HepG2 (cell line): ENCODE measurements around the gene KLHDC4. TPM values are rescaled to one million over a fixed set of nuclear protein-coding genes. Genes with fewer than 3 reads are reported as not detected.
A peak's percentile ranks its signal among the peaks of the same experiment; 100 is the strongest.

ENCODE experiments used
- ARHGAP35 ChIP-seq: sonication (generic); formaldehyde crosslinking; IDR thresholded peaks from 2 replicates; pipeline ENCODE4 v1.9.0; 2022; ENCODE audit warnings: mild to moderate bottlenecking, inconsistent platforms, moderate library complexity, missing genetic modification reagents, borderline replicate concordance
- BHLHE40 ChIP-seq: IDR thresholded peaks from 2 replicates; pipeline ENCODE4 v1.6.1; 2011; ENCODE audit warnings: low read length, improper control_type of control experiment
- CBX2 ChIP-seq, 2 experiments: fragments of 200-600 bp in 1 of 2; sonication (generic); formaldehyde crosslinking in 1 of 2; IDR thresholded peaks; 2 replicates each; pipeline versions ENCODE4 v1.7.0 to v1.8.1; 2018 to 2022; ENCODE audit warnings: low read depth in 2 of 2, low read length in 1 of 2, mild to moderate bottlenecking in 1 of 2, missing genetic modification reagents in 1 of 2
- FOXA3 ChIP-seq: IDR thresholded peaks from 2 replicates; pipeline ENCODE4 v1.6.1; 2016; ENCODE audit warnings: missing genetic modification reagents, missing compliant biosample characterization
- GPN1 ChIP-seq: sonication (generic); formaldehyde crosslinking; IDR thresholded peaks from 2 replicates; pipeline ENCODE4 v1.5.1; 2020; ENCODE audit warnings: missing genetic modification reagents, borderline replicate concordance
- HOXA3 ChIP-seq: sonication (generic); formaldehyde crosslinking; IDR thresholded peaks from 2 replicates; pipeline ENCODE4 v1.5.0; 2020; ENCODE audit warnings: missing genetic modification reagents
- NFRKB ChIP-seq: fragments of 450-650 bp; IDR thresholded peaks from 2 replicates; pipeline ENCODE4 v1.6.1; 2017
- PHF20 ChIP-seq: sonication (generic); formaldehyde crosslinking; IDR thresholded peaks from 2 replicates; pipeline ENCODE4 v1.5.0; 2020; ENCODE audit warnings: mild to moderate bottlenecking, missing genetic modification reagents
- SIX1 ChIP-seq: sonication (generic); formaldehyde crosslinking; IDR thresholded peaks from 2 replicates; pipeline ENCODE4 v1.4.0; 2020; ENCODE audit warnings: missing genetic modification reagents, borderline replicate concordance
- TBL1XR1 ChIP-seq: fragments of 150-350 bp; IDR thresholded peaks from 2 replicates; pipeline ENCODE4 v1.6.1; 2014; ENCODE audit warnings: borderline replicate concordance, low read length; ENCODE audit not compliant: partially characterized antibody
- TP53 ChIP-seq: sonication (generic); formaldehyde crosslinking; conservative IDR thresholded peaks from 2 replicates; pipeline ENCODE4 v1.4.0; 2020; ENCODE audit warnings: missing genetic modification reagents
- ZFAT ChIP-seq: sonication (generic); formaldehyde crosslinking; conservative IDR thresholded peaks from 2 replicates; pipeline ENCODE4 v1.8.1; 2023; ENCODE audit warnings: missing genetic modification reagents, inconsistent platforms
- ZFP82 ChIP-seq: sonication (generic); formaldehyde crosslinking; IDR thresholded peaks from 2 replicates; pipeline ENCODE4 v1.5.1; 2020; ENCODE audit warnings: mild to moderate bottlenecking, missing genetic modification reagents, borderline replicate concordance
- ZNF329 ChIP-seq: sonication (generic); formaldehyde crosslinking; IDR thresholded peaks from 2 replicates; pipeline ENCODE4 v1.9.0; 2021; ENCODE audit warnings: low read depth, mild to moderate bottlenecking, missing genetic modification reagents
- ZNF350 ChIP-seq: sonication (generic); formaldehyde crosslinking; IDR thresholded peaks from 2 replicates; pipeline ENCODE4 v1.4.0; 2020; ENCODE audit warnings: mild to moderate bottlenecking, low read depth, missing genetic modification reagents, borderline replicate concordance
- ZNF75D ChIP-seq: sonication (generic); formaldehyde crosslinking; IDR thresholded peaks from 2 replicates; pipeline ENCODE4 v1.8.1; 2023; ENCODE audit warnings: missing genetic modification reagents, mild to moderate bottlenecking, borderline replicate concordance
- ZNF761 ChIP-seq: sonication (generic); formaldehyde crosslinking; conservative IDR thresholded peaks from 2 replicates; pipeline ENCODE4 v1.4.0; 2020; ENCODE audit warnings: mild to moderate bottlenecking, missing genetic modification reagents
- ZNF883 ChIP-seq: sonication (generic); formaldehyde crosslinking; IDR thresholded peaks from 2 replicates; pipeline ENCODE4 v1.5.1; 2020; ENCODE audit warnings: mild to moderate bottlenecking, missing genetic modification reagents; ENCODE audit errors: not compliant biosample characterization
- ZSCAN12 ChIP-seq: sonication (generic); formaldehyde crosslinking; IDR thresholded peaks from 2 replicates; pipeline ENCODE4 v1.9.0; 2021; ENCODE audit warnings: mild to moderate bottlenecking, missing genetic modification reagents
- ZSCAN25 ChIP-seq: sonication (generic); formaldehyde crosslinking; IDR thresholded peaks from 2 replicates; pipeline ENCODE4 v1.8.0; 2022; ENCODE audit warnings: mild to moderate bottlenecking, missing genetic modification reagents
- polyA plus RNA-seq, 8 experiments: library from polyadenylated mRNA; depleted of rRNA in 3 of 8; stranded (reverse) in 7 of 8; unstranded in 1 of 8; fragments of >200 nt; fragmentation: Illumina TruSeq in 4 of 8; extraction: Trizol in 4 of 8; gene quantifications; 2 replicates each; pipeline versions ENCODE4 v1.2.1 to v1.2.3, GENCODE V29; 2011 to 2016; ENCODE audit warnings: low read depth in 4 of 8, missing spikeins in 1 of 8, mixed read lengths in 1 of 8; ENCODE audit not compliant: insufficient read depth in 1 of 8
- total RNA-seq, 5 experiments: library from RNA; depleted of rRNA; stranded (reverse); fragments of >200 nt; fragmentation: Illumina TruSeq; extraction: Trizol; gene quantifications; 2 replicates each; pipeline ENCODE4 v1.2.3, GENCODE V29; 2016; ENCODE audit warnings: low read depth in 1 of 5
- TF ChIP-seq, protein P1 (sequence below), 2 experiments: sonication (generic) in 1 of 2; formaldehyde crosslinking in 1 of 2; IDR thresholded peaks; 2 replicates each; pipeline versions ENCODE4 v1.4.0 to v1.6.1; 2018 to 2020; ENCODE audit warnings: missing genetic modification reagents in 2 of 2, borderline replicate concordance in 1 of 2, low read depth in 1 of 2, mild to moderate bottlenecking in 1 of 2, missing biosample characterization in 1 of 2
- TF ChIP-seq, protein P2 (sequence below): sonication (generic); formaldehyde crosslinking; conservative IDR thresholded peaks from 2 replicates; pipeline ENCODE4 v1.4.0; 2020; ENCODE audit warnings: missing genetic modification reagents
- TF ChIP-seq, protein P3 (sequence below): sonication (generic); formaldehyde crosslinking; IDR thresholded peaks from 2 replicates; pipeline ENCODE4 v1.4.0; 2020; ENCODE audit warnings: missing genetic modification reagents

KLHDC4 gene
- total and polyA plus RNA-seq, 2 of the 13 experiments (the other 11 are each of a cell fraction or from before 2014, with no cell fraction given): 18.7 to 31.8 TPM

DNA sequence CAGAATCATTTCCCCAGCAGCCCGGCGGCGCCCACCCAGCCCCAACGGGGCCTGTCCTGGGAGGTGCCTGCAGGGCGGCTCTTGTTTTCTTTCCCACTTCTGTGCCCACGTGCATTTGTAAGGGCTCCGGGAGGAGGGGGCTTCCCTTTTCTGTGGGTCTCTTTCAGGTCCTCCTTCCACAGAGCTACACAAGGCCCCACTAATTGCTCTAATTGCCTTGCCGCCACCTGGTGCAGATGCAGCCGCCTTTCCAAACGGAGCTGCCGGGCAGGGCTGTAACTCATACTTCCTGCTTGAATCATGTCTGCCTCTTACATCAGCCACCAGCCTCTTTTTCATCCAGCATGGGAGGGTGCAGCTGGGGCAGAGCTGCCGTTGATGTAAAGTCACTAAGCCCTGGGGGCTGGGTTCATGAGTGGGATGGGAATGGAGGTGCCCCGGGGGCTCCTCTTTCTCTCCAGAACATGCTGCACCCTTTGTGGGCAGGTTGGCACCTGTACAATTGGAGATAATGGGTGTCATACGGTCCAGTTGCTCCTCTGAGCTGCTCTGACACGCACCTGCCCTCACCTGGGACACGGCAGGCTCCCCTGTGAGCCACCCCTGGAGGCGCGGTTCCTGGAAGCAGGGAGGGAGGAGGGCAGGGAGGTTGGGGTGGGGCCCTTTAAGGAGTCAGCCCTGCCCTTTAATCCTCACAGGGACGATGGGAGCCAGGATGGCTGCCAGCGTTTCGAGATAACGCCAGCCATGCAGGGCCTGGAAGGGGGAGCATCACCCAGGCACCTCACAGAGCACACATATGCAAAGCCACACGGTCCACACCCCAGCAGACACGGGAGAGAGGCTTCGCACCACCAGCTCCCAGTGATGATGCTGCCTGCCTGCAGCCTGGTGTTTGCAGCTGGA, 41.1 kb upstream of the KLHDC4 start (continued):
- TF ChIP-seq, protein P1, sequence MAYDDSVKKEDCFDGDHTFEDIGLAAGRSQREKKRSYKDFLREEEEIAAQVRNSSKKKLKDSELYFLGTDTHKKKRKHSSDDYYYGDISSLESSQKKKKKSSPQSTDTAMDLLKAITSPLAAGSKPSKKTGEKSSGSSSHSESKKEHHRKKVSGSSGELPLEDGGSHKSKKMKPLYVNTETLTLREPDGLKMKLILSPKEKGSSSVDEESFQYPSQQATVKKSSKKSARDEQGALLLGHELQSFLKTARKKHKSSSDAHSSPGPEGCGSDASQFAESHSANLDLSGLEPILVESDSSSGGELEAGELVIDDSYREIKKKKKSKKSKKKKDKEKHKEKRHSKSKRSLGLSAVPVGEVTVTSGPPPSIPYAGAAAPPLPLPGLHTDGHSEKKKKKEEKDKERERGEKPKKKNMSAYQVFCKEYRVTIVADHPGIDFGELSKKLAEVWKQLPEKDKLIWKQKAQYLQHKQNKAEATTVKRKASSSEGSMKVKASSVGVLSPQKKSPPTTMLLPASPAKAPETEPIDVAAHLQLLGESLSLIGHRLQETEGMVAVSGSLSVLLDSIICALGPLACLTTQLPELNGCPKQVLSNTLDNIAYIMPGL (CRISPR knock-in tag; IDR thresholded peaks at IDR 0.05; ENCODE audit: borderline replicate concordance in 1 of 2, low read depth in 1 of 2): peak in 1 of 2 experiments; percentile 6; a peak in 1 of 4 replicates
- TF ChIP-seq, protein P2, sequence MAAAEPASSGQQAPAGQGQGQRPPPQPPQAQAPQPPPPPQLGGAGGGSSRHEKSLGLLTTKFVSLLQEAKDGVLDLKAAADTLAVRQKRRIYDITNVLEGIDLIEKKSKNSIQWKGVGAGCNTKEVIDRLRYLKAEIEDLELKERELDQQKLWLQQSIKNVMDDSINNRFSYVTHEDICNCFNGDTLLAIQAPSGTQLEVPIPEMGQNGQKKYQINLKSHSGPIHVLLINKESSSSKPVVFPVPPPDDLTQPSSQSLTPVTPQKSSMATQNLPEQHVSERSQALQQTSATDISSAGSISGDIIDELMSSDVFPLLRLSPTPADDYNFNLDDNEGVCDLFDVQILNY (CRISPR knock-in tag): no peak
- no peak for TF ChIP-seq ZSCAN25 (CRISPR knock-in tag)
- TF ChIP-seq GPN1: no peak
- no peak for TF ChIP-seq SIX1 (CRISPR knock-in tag)
- no peak for TF ChIP-seq ZNF75D
- TF ChIP-seq ZNF883: no peak
- no peak for TF ChIP-seq ARHGAP35 (CRISPR knock-in tag)
- TF ChIP-seq CBX2 (IDR thresholded peaks at IDR 0.05; ENCODE audit: low read depth, low read length): no peak
- no peak for TF ChIP-seq CBX2 (CRISPR knock-in tag; IDR thresholded peaks at IDR 0.05; ENCODE audit: low read depth)
- peak; percentile 59 for TF ChIP-seq FOXA3 (CRISPR knock-in tag)
- peak; percentile 33; the same call in 1 of the 2 replicates for TF ChIP-seq BHLHE40
- TF ChIP-seq ZNF350 (CRISPR knock-in tag): peak; percentile 24; the same call in 1 of the 2 replicates
- no peak for TF ChIP-seq TP53 (CRISPR knock-in tag)
- no peak for TF ChIP-seq TBL1XR1
- no peak for TF ChIP-seq PHF20 (CRISPR knock-in tag)
- TF ChIP-seq ZFP82 (CRISPR knock-in tag): no peak; the same call in 1 of the 2 replicates
- TF ChIP-seq ZSCAN12: no peak
- TF ChIP-seq NFRKB: no peak
- TF ChIP-seq ZNF761 (CRISPR knock-in tag): no peak; the same call in 1 of the 2 replicates
- TF ChIP-seq, protein P3, sequence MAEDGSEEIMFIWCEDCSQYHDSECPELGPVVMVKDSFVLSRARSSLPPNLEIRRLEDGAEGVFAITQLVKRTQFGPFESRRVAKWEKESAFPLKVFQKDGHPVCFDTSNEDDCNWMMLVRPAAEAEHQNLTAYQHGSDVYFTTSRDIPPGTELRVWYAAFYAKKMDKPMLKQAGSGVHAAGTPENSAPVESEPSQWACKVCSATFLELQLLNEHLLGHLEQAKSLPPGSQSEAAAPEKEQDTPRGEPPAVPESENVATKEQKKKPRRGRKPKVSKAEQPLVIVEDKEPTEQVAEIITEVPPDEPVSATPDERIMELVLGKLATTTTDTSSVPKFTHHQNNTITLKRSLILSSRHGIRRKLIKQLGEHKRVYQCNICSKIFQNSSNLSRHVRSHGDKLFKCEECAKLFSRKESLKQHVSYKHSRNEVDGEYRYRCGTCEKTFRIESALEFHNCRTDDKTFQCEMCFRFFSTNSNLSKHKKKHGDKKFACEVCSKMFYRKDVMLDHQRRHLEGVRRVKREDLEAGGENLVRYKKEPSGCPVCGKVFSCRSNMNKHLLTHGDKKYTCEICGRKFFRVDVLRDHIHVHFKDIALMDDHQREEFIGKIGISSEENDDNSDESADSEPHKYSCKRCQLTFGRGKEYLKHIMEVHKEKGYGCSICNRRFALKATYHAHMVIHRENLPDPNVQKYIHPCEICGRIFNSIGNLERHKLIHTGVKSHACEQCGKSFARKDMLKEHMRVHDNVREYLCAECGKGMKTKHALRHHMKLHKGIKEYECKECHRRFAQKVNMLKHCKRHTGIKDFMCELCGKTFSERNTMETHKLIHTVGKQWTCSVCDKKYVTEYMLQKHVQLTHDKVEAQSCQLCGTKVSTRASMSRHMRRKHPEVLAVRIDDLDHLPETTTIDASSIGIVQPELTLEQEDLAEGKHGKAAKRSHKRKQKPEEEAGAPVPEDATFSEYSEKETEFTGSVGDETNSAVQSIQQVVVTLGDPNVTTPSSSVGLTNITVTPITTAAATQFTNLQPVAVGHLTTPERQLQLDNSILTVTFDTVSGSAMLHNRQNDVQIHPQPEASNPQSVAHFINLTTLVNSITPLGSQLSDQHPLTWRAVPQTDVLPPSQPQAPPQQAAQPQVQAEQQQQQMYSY (CRISPR knock-in tag): no peak
- peak; percentile 10; the same call in 1 of the 2 replicates for TF ChIP-seq HOXA3 (CRISPR knock-in tag)
- 0 out of 2 replicates have a peak, but pooled peaks have one; percentile 16 for TF ChIP-seq ZFAT (CRISPR knock-in tag)
- no peak for TF ChIP-seq ZNF329
